ENCODE results near the gene FFAR2. TPM values are rescaled to one million over a fixed set of nuclear protein-coding genes. Genes with fewer than 3 reads are reported as not detected.

Gene FFAR2
- total RNA-seq, 6 experiments from 2014 or later: 0.30 to 0.64 (median 0.35) TPM; not detected in 3

GRCh38 chr19:35433448-35433847 is 14.6 kb upstream of the FFAR2 start:
- TF ChIP-seq POLR2A (IDR thresholded peaks at IDR 0.05): no peak
- TF ChIP-seq, protein P1, sequence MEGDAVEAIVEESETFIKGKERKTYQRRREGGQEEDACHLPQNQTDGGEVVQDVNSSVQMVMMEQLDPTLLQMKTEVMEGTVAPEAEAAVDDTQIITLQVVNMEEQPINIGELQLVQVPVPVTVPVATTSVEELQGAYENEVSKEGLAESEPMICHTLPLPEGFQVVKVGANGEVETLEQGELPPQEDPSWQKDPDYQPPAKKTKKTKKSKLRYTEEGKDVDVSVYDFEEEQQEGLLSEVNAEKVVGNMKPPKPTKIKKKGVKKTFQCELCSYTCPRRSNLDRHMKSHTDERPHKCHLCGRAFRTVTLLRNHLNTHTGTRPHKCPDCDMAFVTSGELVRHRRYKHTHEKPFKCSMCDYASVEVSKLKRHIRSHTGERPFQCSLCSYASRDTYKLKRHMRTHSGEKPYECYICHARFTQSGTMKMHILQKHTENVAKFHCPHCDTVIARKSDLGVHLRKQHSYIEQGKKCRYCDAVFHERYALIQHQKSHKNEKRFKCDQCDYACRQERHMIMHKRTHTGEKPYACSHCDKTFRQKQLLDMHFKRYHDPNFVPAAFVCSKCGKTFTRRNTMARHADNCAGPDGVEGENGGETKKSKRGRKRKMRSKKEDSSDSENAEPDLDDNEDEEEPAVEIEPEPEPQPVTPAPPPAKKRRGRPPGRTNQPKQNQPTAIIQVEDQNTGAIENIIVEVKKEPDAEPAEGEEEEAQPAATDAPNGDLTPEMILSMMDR (IDR thresholded peaks at IDR 0.05): no peak
- Histone ChIP-seq H3K27me3 (no peaks in the 10 kb centered on the region), H3K27ac (no peak overlapping the region), H3K36me3 (no peaks in the 10 kb centered on the region), H3K4me3 (no peak overlapping the region), H3K9me3 (no peaks in the 10 kb centered on the region), H3K4me1 (peaks cover 0 to 16% (median 1%) of the 10 kb centered on the region in 4 donors)
- ATAC-seq (no peak), DNase-seq (no peak)
- 91% methylated on average over 4 of the region's 7 CpGs for WGBS (ENCODE audit: insufficient coverage, low coverage, low lambda C conversion rate, missing lambda C conversion rate)
- intact Hi-C loops (cut with DNase I): no loop called here

- ATAC-seq (no peak), DNase-seq (no peak)
- H3K4me1 ChIP-seq: peaks cover 0 to 16% (median 1%) of the 10 kb centered on the region in 4 donors
- no peak overlapping the region for H3K4me3 ChIP-seq
- 76% methylated on average over 2 of the region's 3 CpGs for WGBS (ENCODE audit: insufficient coverage, low coverage, low lambda C conversion rate, missing lambda C conversion rate)
- no peak for TF ChIP-seq POLR2A (IDR thresholded peaks at IDR 0.05)
- TF ChIP-seq, protein P1 (IDR thresholded peaks at IDR 0.05): no peak
- H3K27me3 ChIP-seq: no peaks in the 10 kb centered on the region
- intact Hi-C loops (cut with DNase I): no loop called here
- no peaks in the 10 kb centered on the region for H3K9me3 ChIP-seq
- no peaks in the 10 kb centered on the region for H3K36me3 ChIP-seq
- peak overlapping the region in 2 of 3 donors; percentile 10 to 19 for H3K27ac ChIP-seq
Observed at GRCh38 chr19:35435896-35436295, 12.2 kb upstream of the FFAR2 start.

DNA sequence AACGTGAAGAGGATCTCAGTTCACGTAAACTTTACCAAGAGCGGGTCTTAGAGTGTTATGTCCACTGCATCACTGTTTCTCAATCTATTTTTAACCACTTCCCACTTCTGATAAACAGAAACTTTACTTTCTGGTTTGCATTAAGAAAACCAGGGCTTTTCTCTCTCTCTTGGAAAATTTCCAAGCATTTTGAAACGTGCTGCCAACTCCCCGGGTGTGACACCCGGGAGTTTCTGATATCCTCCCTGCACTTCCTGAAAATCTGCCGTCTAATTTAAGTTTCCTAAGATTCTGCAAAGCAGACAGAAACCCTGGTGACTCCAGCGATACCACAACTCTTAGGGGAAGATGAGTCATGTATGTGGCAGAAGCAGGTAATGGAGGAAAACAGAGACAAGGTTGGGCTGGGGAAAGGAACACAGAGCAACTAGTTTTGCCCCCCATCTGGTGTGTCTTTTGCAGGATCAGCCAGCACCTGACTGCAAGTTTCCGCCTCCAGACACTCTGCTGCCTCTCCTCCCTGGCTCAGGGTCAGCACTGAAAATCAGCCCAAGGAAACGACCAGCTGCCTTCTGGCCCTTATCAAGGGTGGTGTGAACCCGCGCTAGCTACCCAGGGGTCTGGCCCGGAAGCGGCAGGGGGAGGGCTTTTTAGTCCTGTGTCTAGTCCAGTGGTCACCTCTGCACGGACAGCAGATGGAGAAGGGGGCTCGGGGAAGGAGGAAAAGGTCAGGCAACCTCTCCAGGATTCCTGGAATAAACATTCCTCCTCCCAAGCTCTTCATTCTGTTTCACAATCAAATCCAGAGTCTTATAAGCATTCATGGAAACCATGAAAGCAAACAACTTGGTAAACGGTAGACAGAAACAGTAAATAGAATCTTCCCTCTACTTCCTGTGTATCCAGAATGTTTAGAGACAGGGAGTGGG is 11.3 kb upstream of the FFAR2 start:
- intact Hi-C loops (cut with DNase I): no loop called here
- WGBS (ENCODE audit: insufficient coverage, low coverage, low lambda C conversion rate, missing lambda C conversion rate): 17% methylated on average over 15 of the region's 17 CpGs
- no peak for TF ChIP-seq POLR2A (IDR thresholded peaks at IDR 0.05)
- TF ChIP-seq, protein P1 (IDR thresholded peaks at IDR 0.05): no peak
- Histone ChIP-seq H3K9me3 (no peaks in the 10 kb centered on the region), H3K36me3 (no peaks in the 10 kb centered on the region), H3K4me3 (no peak overlapping the region), H3K4me1 (peaks cover 0 to 16% (median 1%) of the 10 kb centered on the region in 4 donors), H3K27me3 (no peaks in the 10 kb centered on the region), H3K27ac (peak overlapping the region in 2 of 3 donors; percentile 10 to 19)
- ATAC-seq (peak; percentile 43 to 68 (median 64)), DNase-seq (no peak)

- DNase-seq (no peak), ATAC-seq (no peak)
- Histone ChIP-seq H3K27me3 (no peaks in the 10 kb centered on the region), H3K27ac (peak overlapping the region in 1 of 3 donors; percentile 10), H3K36me3 (no peaks in the 10 kb centered on the region), H3K4me1 (peaks cover 0 to 16% (median 1%) of the 10 kb centered on the region in 4 donors), H3K9me3 (no peaks in the 10 kb centered on the region), H3K4me3 (no peak overlapping the region)
- intact Hi-C loops (cut with DNase I): no loop called here
- 70% methylated on average over 9 of the region's 15 CpGs for WGBS (ENCODE audit: insufficient coverage, low coverage, low lambda C conversion rate, missing lambda C conversion rate)
- TF ChIP-seq POLR2A (IDR thresholded peaks at IDR 0.05): no peak
- TF ChIP-seq, protein P1 (IDR thresholded peaks at IDR 0.05): no peak
Observed at GRCh38 chr19:35437406-35437951, 10.6 kb upstream of the FFAR2 start.
